Activated CD4-positive, alpha-beta T cell treated with anti-CD3 and anti-CD28 coated beads for 36 hours (primary cell): Measurements from ENCODE around the gene LEPROT. TPM values are rescaled to one million over a fixed set of nuclear protein-coding genes. Genes with fewer than 3 reads are reported as not detected.

Experiments
- ATAC-seq: fragments of 200-7000 bp; cut with Tn5 transposase; one replicate; pipeline ENCODE4 v1.10.0; 2021; ENCODE audit warnings: mild to moderate bottlenecking, moderate library complexity
- CTCF ChIA-PET: fragments of 350-600 bp; sonication (Branson Sonifier 250); formaldehyde crosslinking; loops from one replicate; lab custom pipeline; 2021; ENCODE audit warnings: antibody characterized with exemption; lab: Charles Lee
- POLR2A ChIA-PET: fragments of 350-600 bp; sonication (Branson Sonifier 250); formaldehyde crosslinking; loops from one replicate; lab custom pipeline; 2021; ENCODE audit warnings: antibody characterized with exemption, inconsistent platforms; lab: Charles Lee
- DNase-seq: peaks from one replicate; pipeline ENCODE4 v3.0.0-alpha.2; 2020
- H3K27ac Mint-ChIP-seq: one replicate; pipeline ENCODE4 v1.8.0; 2021; ENCODE audit warnings: mixed read lengths
- H3K27me3 Mint-ChIP-seq: one replicate; pipeline ENCODE4 v1.8.0; 2021; ENCODE audit warnings: mixed read lengths
- H3K36me3 Mint-ChIP-seq: one replicate; pipeline ENCODE4 v1.8.0; 2021; ENCODE audit warnings: low read depth, mixed read lengths
- H3K4me1 Mint-ChIP-seq: one replicate; pipeline ENCODE4 v1.8.0; 2021; ENCODE audit warnings: mixed read lengths
- H3K4me3 Mint-ChIP-seq: one replicate; pipeline ENCODE4 v1.8.0; 2021; ENCODE audit warnings: mild to moderate bottlenecking, moderate library complexity, mixed read lengths
- H3K9me3 Mint-ChIP-seq: one replicate; pipeline ENCODE4 v1.8.0; 2021; ENCODE audit warnings: low read depth, mixed read lengths
- intact Hi-C, 2 experiments: fragments of 100-400 bp; cut with DNase I in 1 of 2; cut with micrococcal nuclease in 1 of 2; formaldehyde crosslinking; loops; one replicate each; pipeline versions ENCODE4 v1.14.2 to v1.15.1; 2022 to 2024; cut with DNase I, micrococcal nuclease
- total RNA-seq, 2 experiments: library from RNA; stranded (reverse); gene quantifications; one replicate each; pipeline ENCODE4 v1.2.3, GENCODE V29; 2021

LEPROT gene
- total RNA-seq, 2 experiments from 2014 or later: 11.2 to 19.1 TPM

GRCh38 chr1:65424573-65424889 is 4.1 kb downstream of the LEPROT start:
- CTCF ChIA-PET: no interaction called here
- no peaks in the 10 kb centered on the region for H3K27me3 Mint-ChIP-seq
- intact Hi-C loops: loop anchor here (1.0 to 10.0 kb wide), 6 partner anchors 357 to 1832 kb away; partner anchors contain the start of gene PGM1 (in 1 of the 2)
- H3K4me1 Mint-ChIP-seq: peaks cover 6% of the 10 kb centered on the region
- no peak for ATAC-seq
- POLR2A ChIA-PET: no interaction called here
- no peak for DNase-seq
- peaks cover 25% of the 10 kb centered on the region for H3K36me3 Mint-ChIP-seq
- H3K4me3 Mint-ChIP-seq: no peak overlapping the region
- H3K9me3 Mint-ChIP-seq: no peaks in the 10 kb centered on the region
- no peak overlapping the region for H3K27ac Mint-ChIP-seq

GRCh38 chr1:65425006-65425405 is 4.5 kb downstream of the LEPROT start:
- Mint-ChIP-seq H3K27me3 (no peaks in the 10 kb centered on the region), H3K9me3 (no peaks in the 10 kb centered on the region), H3K4me3 (no peak overlapping the region), H3K27ac (no peak overlapping the region), H3K4me1 (peaks cover 6% of the 10 kb centered on the region), H3K36me3 (peaks cover 25% of the 10 kb centered on the region)
- intact Hi-C loops: loop anchor here in 1 of 2 experiments (10.0 kb wide), 1 partner anchor 1020 kb away; no protein-coding TSS in a partner anchor
- ChIA-PET POLR2A (no interaction called here), CTCF (no interaction called here)
- ATAC-seq (no peak), DNase-seq (no peak)

DNA sequence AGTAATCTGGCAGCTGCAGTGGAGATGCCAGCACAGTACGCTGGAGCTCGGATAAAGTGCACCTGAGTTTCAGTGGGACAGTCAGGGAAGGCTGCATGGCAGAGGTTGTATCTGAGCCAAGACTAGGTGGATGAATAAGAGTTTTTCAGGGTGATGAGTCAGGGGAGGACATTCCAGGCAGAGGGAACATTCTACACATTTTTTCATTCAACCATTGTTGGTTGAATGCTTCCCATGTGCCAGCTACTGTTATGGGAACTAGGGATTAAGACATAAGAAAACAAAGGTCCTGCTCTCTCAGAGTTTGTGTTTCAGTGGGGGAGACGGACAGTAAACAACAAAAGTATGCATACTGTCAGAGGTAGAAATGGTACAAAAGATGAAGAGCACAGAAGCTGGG is 5.2 kb downstream of the LEPROT start:
- POLR2A ChIA-PET: no interaction called here
- Mint-ChIP-seq H3K36me3 (peaks cover 25% of the 10 kb centered on the region), H3K4me3 (no peak overlapping the region), H3K4me1 (peaks cover 8% of the 10 kb centered on the region), H3K9me3 (no peaks in the 10 kb centered on the region), H3K27me3 (no peaks in the 10 kb centered on the region), H3K27ac (no peak overlapping the region)
- intact Hi-C loops: loop anchor here in 1 of 2 experiments (10.0 kb wide), 1 partner anchor 1019 kb away; no protein-coding TSS in a partner anchor
- CTCF ChIA-PET: no interaction called here
- no peak for ATAC-seq
- no peak for DNase-seq

DNA sequence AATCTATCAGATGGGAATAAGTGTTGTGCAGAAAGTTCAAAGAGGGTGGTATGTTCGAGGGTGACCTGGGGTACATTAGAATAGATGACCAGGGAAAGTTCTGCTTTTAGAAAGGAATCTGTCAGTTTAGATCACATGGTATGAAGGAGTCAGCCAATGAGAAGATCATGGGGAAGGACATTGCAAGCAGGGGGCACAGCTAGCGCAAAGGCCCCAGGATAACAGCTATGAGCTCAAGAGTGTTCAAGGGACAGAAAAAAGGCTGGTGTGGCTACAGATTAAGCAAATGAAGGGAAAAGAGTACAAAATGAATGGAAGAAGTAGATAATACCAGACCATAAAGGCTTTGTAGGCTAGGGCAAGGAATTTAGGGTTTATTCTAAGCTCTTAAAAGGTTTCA is 8.6 kb downstream of the LEPROT start:
- DNase-seq (no peak), ATAC-seq (no peak)
- intact Hi-C loops: loop anchor here in 1 of 2 experiments (10.0 kb wide), 1 partner anchor 1016 kb away; no protein-coding TSS in a partner anchor
- Mint-ChIP-seq H3K27ac (no peak overlapping the region), H3K4me3 (no peak overlapping the region), H3K27me3 (no peaks in the 10 kb centered on the region), H3K36me3 (peaks cover 25% of the 10 kb centered on the region), H3K9me3 (no peaks in the 10 kb centered on the region), H3K4me1 (peaks cover 12% of the 10 kb centered on the region)
- CTCF ChIA-PET: interaction anchor here (1.5 kb wide), 3 partner anchors 30 to 258 kb away, joined by 3 to 5 read pairs (median 4); no protein-coding TSS in a partner anchor
- POLR2A ChIA-PET: no interaction called here

GRCh38 chr1:65429806-65430205 is 9.3 kb downstream of the LEPROT start:
- no peaks in the 10 kb centered on the region for H3K27me3 Mint-ChIP-seq
- intact Hi-C loops: loop anchor here (5.0 to 10.0 kb wide), 2 partner anchors 257 to 1015 kb away; no protein-coding TSS in a partner anchor
- no peak for DNase-seq
- ChIA-PET CTCF (interaction anchor here (0.7 to 2.2 kb wide), 6 partner anchors 8 to 258 kb away, joined by 3 to 12 read pairs (median 4); no protein-coding TSS in a partner anchor), POLR2A (no interaction called here)
- H3K4me3 Mint-ChIP-seq: no peak overlapping the region
- peak overlapping the region; percentile 29 for H3K27ac Mint-ChIP-seq
- peaks cover 12% of the 10 kb centered on the region for H3K4me1 Mint-ChIP-seq
- H3K36me3 Mint-ChIP-seq: peaks cover 25% of the 10 kb centered on the region
- ATAC-seq: no peak
- H3K9me3 Mint-ChIP-seq: no peaks in the 10 kb centered on the region

DNA sequence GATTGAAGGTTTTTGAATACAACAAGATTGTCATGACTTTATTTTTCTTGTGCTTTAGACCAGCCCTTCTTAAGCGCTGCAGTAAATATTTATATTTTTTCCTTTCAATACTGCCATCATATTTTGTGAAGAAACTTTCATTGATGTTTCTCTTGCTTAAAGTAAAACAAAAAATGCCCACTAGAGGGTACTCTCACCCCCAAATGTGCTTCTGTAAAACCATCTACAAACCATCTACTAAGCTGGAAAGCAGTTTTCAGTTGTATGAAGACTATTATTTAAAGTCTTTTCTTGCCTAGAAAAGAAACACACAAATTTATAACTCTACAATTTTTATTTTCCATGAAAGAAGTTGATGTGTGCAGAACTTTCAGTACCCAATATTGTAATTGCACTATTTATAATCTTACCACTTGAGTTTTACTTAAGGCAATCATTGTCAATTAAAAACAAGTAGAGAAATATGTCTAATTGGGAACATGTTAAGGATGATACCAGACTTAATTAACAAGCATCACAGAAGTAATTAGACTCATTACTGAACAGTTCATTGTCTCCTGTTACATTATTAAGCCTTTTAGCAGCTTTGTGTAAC is 10.7 kb downstream of the LEPROT start:
- ChIA-PET CTCF (interaction anchor here (0.6 to 2.2 kb wide), 8 partner anchors 9 to 1095 kb away, joined by 3 to 12 read pairs (median 4); partner anchors contain the start of genes LEPR and LEPROT), POLR2A (no interaction called here)
- Mint-ChIP-seq H3K4me3 (no peak overlapping the region), H3K27ac (no peak overlapping the region), H3K4me1 (peaks cover 10% of the 10 kb centered on the region), H3K9me3 (no peaks in the 10 kb centered on the region), H3K36me3 (peaks cover 13% of the 10 kb centered on the region), H3K27me3 (no peaks in the 10 kb centered on the region)
- intact Hi-C loops: loop anchor here (1.0 to 5.0 kb wide), 3 partner anchors 28 to 256 kb away; no protein-coding TSS in a partner anchor
- DNase-seq (no peak), ATAC-seq (no peak)

- intact Hi-C loops: loop anchor here in 1 of 2 experiments (5.0 kb wide), 1 partner anchor 254 kb away; no protein-coding TSS in a partner anchor
- ChIA-PET CTCF (no interaction called here), POLR2A (no interaction called here)
- Mint-ChIP-seq H3K4me3 (no peak overlapping the region), H3K27me3 (no peaks in the 10 kb centered on the region), H3K36me3 (no peaks in the 10 kb centered on the region), H3K9me3 (no peaks in the 10 kb centered on the region), H3K27ac (no peak overlapping the region), H3K4me1 (peaks cover 10% of the 10 kb centered on the region)
- DNase-seq: no peak
- ATAC-seq: no peak
Observed at GRCh38 chr1:65432918-65433317, 12.4 kb downstream of the LEPROT start.

DNA sequence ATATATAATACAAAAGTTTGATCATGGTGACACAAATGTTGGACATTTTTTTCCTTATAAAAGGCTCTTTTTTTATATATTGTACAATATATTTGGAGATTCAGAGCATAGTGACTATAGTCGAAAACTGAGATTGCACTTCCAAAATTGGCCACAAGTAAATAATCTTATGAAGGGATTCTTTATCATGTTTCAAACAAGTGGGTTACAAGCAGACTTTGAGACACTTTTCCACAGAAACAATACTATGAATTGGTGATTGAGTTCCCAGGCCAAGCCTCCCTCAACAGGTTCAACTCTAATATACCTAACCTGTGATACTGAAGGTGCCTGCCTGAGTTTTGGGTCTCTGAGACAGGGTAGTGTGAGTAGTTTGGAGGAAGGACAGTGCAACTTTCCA is 13.8 kb downstream of the LEPROT start:
- ChIA-PET POLR2A (no interaction called here), CTCF (interaction anchor here (1.8 kb wide), 1 partner anchor 25 kb away, joined by 4 read pairs; no protein-coding TSS in a partner anchor)
- no peaks in the 10 kb centered on the region for H3K27me3 Mint-ChIP-seq

GRCh38 chr1:65434760-65435159 is 14.3 kb downstream of the LEPROT start:
- Mint-ChIP-seq H3K36me3 (no peaks in the 10 kb centered on the region), H3K27me3 (no peaks in the 10 kb centered on the region), H3K4me1 (peaks cover 8% of the 10 kb centered on the region), H3K9me3 (no peaks in the 10 kb centered on the region), H3K27ac (no peak overlapping the region), H3K4me3 (no peak overlapping the region)
- no peak for ATAC-seq
- no peak for DNase-seq
- intact Hi-C loops: loop anchor here in 1 of 2 experiments (5.0 kb wide), 1 partner anchor 253 kb away; no protein-coding TSS in a partner anchor
- ChIA-PET POLR2A (no interaction called here), CTCF (interaction anchor here (1.3 to 1.8 kb wide), 2 partner anchors 25 to 253 kb away, joined by 4 to 5 read pairs; no protein-coding TSS in a partner anchor)

More for the DNA sequence above, 13.8 kb downstream of the LEPROT start:
- DNase-seq: no peak
- ATAC-seq: no peak
- Mint-ChIP-seq H3K4me3 (no peak overlapping the region), H3K9me3 (no peaks in the 10 kb centered on the region), H3K36me3 (no peaks in the 10 kb centered on the region), H3K4me1 (peaks cover 10% of the 10 kb centered on the region), H3K27ac (no peak overlapping the region)
- intact Hi-C loops: loop anchor here in 1 of 2 experiments (5.0 kb wide), 1 partner anchor 253 kb away; no protein-coding TSS in a partner anchor

DNA sequence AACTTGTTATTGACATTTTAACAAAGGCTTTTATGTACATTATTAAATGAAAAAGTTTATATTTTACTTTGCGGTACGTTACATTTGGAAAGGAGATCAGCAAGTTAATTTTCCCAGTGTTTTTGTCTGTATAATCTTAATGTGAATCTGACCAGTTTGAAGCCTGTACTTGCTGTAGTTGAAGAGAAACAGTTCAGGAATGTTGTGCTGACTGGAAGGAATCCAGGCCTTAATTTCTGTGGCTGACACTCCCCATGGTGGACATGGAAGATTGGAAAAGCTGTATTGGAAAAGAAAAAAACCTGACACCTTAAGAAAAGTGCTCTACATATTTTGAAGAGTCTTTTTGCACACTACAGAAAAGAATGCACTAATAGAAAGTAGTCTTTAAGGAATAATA is 15.5 kb downstream of the LEPROT start:
- ATAC-seq: no peak
- H3K27me3 Mint-ChIP-seq: no peaks in the 10 kb centered on the region
- CTCF ChIA-PET: interaction anchor here (0.7 kb wide), 1 partner anchor 282 kb away, joined by 3 read pairs; no protein-coding TSS in a partner anchor
- POLR2A ChIA-PET: no interaction called here
- H3K4me3 Mint-ChIP-seq: no peak overlapping the region
- H3K9me3 Mint-ChIP-seq: no peaks in the 10 kb centered on the region
- intact Hi-C loops: no loop called here
- H3K27ac Mint-ChIP-seq: no peak overlapping the region
- H3K36me3 Mint-ChIP-seq: no peaks in the 10 kb centered on the region
- DNase-seq: no peak
- H3K4me1 Mint-ChIP-seq: peaks cover under 1% of the 10 kb centered on the region

DNA sequence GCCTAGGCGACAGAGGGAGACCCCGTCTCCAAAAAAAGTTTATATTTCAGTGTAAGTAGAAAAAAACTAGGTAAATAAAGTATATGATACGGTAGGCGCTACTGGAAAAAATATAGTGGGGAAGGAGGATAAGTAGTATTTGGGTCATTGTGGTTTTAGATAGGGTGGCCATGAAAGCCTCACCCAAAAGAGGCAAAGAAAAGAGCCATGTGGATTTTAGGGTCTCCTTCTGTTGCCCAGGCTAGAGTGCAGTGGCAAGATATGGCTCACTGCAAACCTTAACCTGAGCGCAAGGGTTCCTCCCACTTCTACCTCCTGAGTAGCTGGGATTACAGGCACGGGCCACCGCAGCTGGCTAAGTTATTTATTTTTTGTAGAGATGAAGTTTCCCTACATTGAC is 17.1 kb downstream of the LEPROT start:
- no peaks in the 10 kb centered on the region for H3K9me3 Mint-ChIP-seq
- no peaks in the 10 kb centered on the region for H3K36me3 Mint-ChIP-seq
- no peaks in the 10 kb centered on the region for H3K4me1 Mint-ChIP-seq
- no peak overlapping the region for H3K4me3 Mint-ChIP-seq
- POLR2A ChIA-PET: no interaction called here
- ATAC-seq: no peak
- intact Hi-C loops: no loop called here
- DNase-seq: no peak
- no peaks in the 10 kb centered on the region for H3K27me3 Mint-ChIP-seq
- CTCF ChIA-PET: interaction anchor here (0.7 to 1.5 kb wide), 3 partner anchors 54 to 268 kb away, joined by 3 to 4 read pairs (median 3); no protein-coding TSS in a partner anchor
- no peak overlapping the region for H3K27ac Mint-ChIP-seq
